H1 (cell line): ENCODE data around the gene DOCK1. TPM values are rescaled to one million over a fixed set of nuclear protein-coding genes. Genes with fewer than 3 reads are reported as not detected.

Experiments used
- CTCF ChIA-PET: fragments of 300-600 bp; sonication (Branson Sonifier 250); formaldehyde crosslinking; loops from one replicate; lab custom pipeline; 2021; ENCODE audit not compliant: partially characterized antibody; lab: Charles Lee
- POLR2A ChIA-PET: fragments of 300-600 bp; sonication (Branson Sonifier 250); formaldehyde crosslinking; loops from one replicate; lab custom pipeline; 2021; ENCODE audit warnings: inconsistent platforms; ENCODE audit not compliant: partially characterized antibody; lab: Charles Lee
- DNase-seq, 2 experiments: peaks; one replicate each; pipeline versions ENCODE4 v3.0.0 to v3.0.0-alpha.2; 2010 to 2022; ENCODE audit warnings: low spot score in 2 of 2, low read depth in 1 of 2, mixed read lengths in 1 of 2
- FAIRE-seq: peaks from 2 replicates; lab custom pipeline; 2011; peaks lifted over from hg19 to GRCh38; lab: Jason Lieb, UNC
- H2AFZ ChIP-seq: 2 replicates; pipeline ENCODE4 v1.8.1; 2012; ENCODE audit warnings: low read length, inconsistent platforms
- H2AK5ac ChIP-seq: 2 replicates; pipeline ENCODE4 v1.6.1; 2013; ENCODE audit warnings: low read depth, low read length
- H2BK120ac ChIP-seq: replicated peaks from 2 replicates; pipeline ENCODE3; 2013; ENCODE audit warnings: low read depth, low read length, inconsistent platforms
- H2BK12ac ChIP-seq: 2 replicates; pipeline ENCODE4 v1.6.1; 2013; ENCODE audit warnings: low read depth, low read length
- H2BK15ac ChIP-seq: 2 replicates; pipeline ENCODE4 v1.6.1; 2013; ENCODE audit warnings: low read length
- H2BK20ac ChIP-seq: 2 replicates; pipeline ENCODE4 v1.6.1; 2013; ENCODE audit warnings: low read length
- H2BK5ac ChIP-seq: 2 replicates; pipeline ENCODE4 v1.6.1; 2013; ENCODE audit warnings: low read depth, low read length
- H3K14ac ChIP-seq: 2 replicates; pipeline ENCODE4 v1.6.1; 2013; ENCODE audit warnings: inconsistent platforms; ENCODE audit not compliant: insufficient read length
- H3K18ac ChIP-seq: 2 replicates; pipeline ENCODE4 v1.6.1; 2013; ENCODE audit warnings: low read length; ENCODE audit errors: extremely low read depth
- H3K23ac ChIP-seq: 2 replicates; pipeline ENCODE4 v1.6.1; 2013; ENCODE audit warnings: inconsistent platforms; ENCODE audit not compliant: insufficient read length
- H3K23me2 ChIP-seq: 2 replicates; pipeline ENCODE4 v1.6.1; 2013; ENCODE audit warnings: low read depth, low read length
- H3K27ac ChIP-seq: 2 replicates; pipeline ENCODE4 v1.6.1; 2011; ENCODE audit warnings: low read depth, low read length, inconsistent platforms
- H3K27me3 ChIP-seq, 4 experiments: replicated peaks in 1 of 4; 1 replicate in 1 of 4; 2 replicates in 3 of 4; pipeline versions ENCODE4 v1.6.1 to v1.8.1; 2011 to 2013; ENCODE audit warnings: low read length in 3 of 4, mild to moderate bottlenecking in 3 of 4, inconsistent platforms in 2 of 4, mixed read lengths in 2 of 4, moderate library complexity in 1 of 4; ENCODE audit not compliant: control insufficient read depth in 3 of 4, insufficient read depth in 3 of 4; ENCODE audit errors: extremely low read depth in 1 of 4
- H3K36me3 ChIP-seq, 4 experiments: 2 replicates each; pipeline versions ENCODE4 v1.6.1 to v1.8.1; 2011 to 2013; ENCODE audit warnings: mild to moderate bottlenecking in 4 of 4, low read length in 3 of 4, moderate library complexity in 2 of 4, control low read depth in 1 of 4, inconsistent platforms in 1 of 4; ENCODE audit not compliant: insufficient read depth in 4 of 4, control insufficient read depth in 2 of 4
- H3K4ac ChIP-seq: replicated peaks from 2 replicates; pipeline ENCODE3; 2013; ENCODE audit warnings: low read length, low read depth, mixed read lengths, inconsistent platforms; ENCODE audit not compliant: insufficient read length
- H3K4me1 ChIP-seq, 4 experiments: replicated peaks in 1 of 4; 1 replicate in 1 of 4; 2 replicates in 3 of 4; pipeline versions ENCODE4 v1.6.1 to v1.8.1; 2011 to 2013; ENCODE audit warnings: low read length in 3 of 4, inconsistent platforms in 2 of 4, mixed read lengths in 1 of 4; ENCODE audit not compliant: insufficient read depth in 4 of 4, control insufficient read depth in 3 of 4
- H3K4me2 ChIP-seq, 2 experiments: 2 replicates each; pipeline versions ENCODE4 v1.6.1 to v1.8.1; 2011 to 2013; ENCODE audit warnings: low read depth in 2 of 2, low read length in 2 of 2, control low read depth in 1 of 2, inconsistent platforms in 1 of 2, mild to moderate bottlenecking in 1 of 2; ENCODE audit not compliant: insufficient read depth in 1 of 2
- H3K4me3 ChIP-seq, 4 experiments: fragments of 200-600, 300-600 bp in 1 of 4; sonication (generic), shearing (Covaris generic), sonication (Bioruptor Twin) in 1 of 4; 2 replicates each; pipeline versions ENCODE4 v1.5.1 to v1.8.1; 2011 to 2016; ENCODE audit warnings: low read length in 4 of 4, low read depth in 3 of 4, control low read depth in 2 of 4, inconsistent platforms in 2 of 4, mild to moderate bottlenecking in 2 of 4, mixed read lengths in 1 of 4, moderate library complexity in 1 of 4; ENCODE audit not compliant: insufficient read depth in 2 of 4; ENCODE audit errors: extremely low read depth in 1 of 4
- H3K56ac ChIP-seq: replicated peaks from 2 replicates; pipeline ENCODE3; 2013; ENCODE audit warnings: low read depth, mild to moderate bottlenecking, mixed read lengths, low read length, inconsistent platforms; ENCODE audit not compliant: insufficient read length
- H3K79me1 ChIP-seq: 2 replicates; pipeline ENCODE4 v1.6.1; 2013; ENCODE audit warnings: low read depth, low read length, control low read depth
- H3K79me2 ChIP-seq, 2 experiments: 2 replicates each; pipeline versions ENCODE4 v1.6.1 to v1.8.1; 2012 to 2013; ENCODE audit warnings: low read length in 2 of 2, mild to moderate bottlenecking in 2 of 2, inconsistent platforms in 1 of 2; ENCODE audit not compliant: insufficient read depth in 2 of 2, control insufficient read depth in 1 of 2
- H3K9ac ChIP-seq, 4 experiments: replicated peaks in 1 of 4; 1 replicate in 1 of 4; 2 replicates in 3 of 4; pipeline versions ENCODE4 v1.6.1 to v1.8.1; 2011 to 2013; ENCODE audit warnings: low read depth in 3 of 4, low read length in 3 of 4, control low read depth in 2 of 4, mild to moderate bottlenecking in 2 of 4, moderate library complexity in 2 of 4, inconsistent platforms in 1 of 4; ENCODE audit errors: extremely low read depth in 1 of 4
- H3K9me3 ChIP-seq, 2 experiments: 2 replicates each; pipeline versions ENCODE4 v1.6.1 to v1.8.1; 2012 to 2013; ENCODE audit warnings: mild to moderate bottlenecking in 2 of 2, moderate library complexity in 2 of 2, control low read depth in 1 of 2, inconsistent platforms in 1 of 2, low read depth in 1 of 2, low read length in 1 of 2, mixed read lengths in 1 of 2; ENCODE audit not compliant: insufficient read depth in 2 of 2
- H4K20me1 ChIP-seq, 2 experiments: replicated peaks in 1 of 2; 2 replicates each; pipeline versions ENCODE3 to v1.8.1; 2011 to 2013; ENCODE audit warnings: inconsistent platforms in 2 of 2, low read length in 2 of 2, mild to moderate bottlenecking in 1 of 2; ENCODE audit not compliant: insufficient read depth in 2 of 2, control insufficient read depth in 1 of 2
- H4K5ac ChIP-seq: 2 replicates; pipeline ENCODE4 v1.6.1; 2013; ENCODE audit warnings: low read length, low read depth, mixed read lengths, inconsistent platforms; ENCODE audit not compliant: insufficient read length
- H4K8ac ChIP-seq: 2 replicates; pipeline ENCODE4 v1.8.0; 2013; ENCODE audit warnings: mild to moderate bottlenecking, moderate library complexity, low read length, inconsistent platforms; ENCODE audit not compliant: insufficient read depth; ENCODE audit errors: extremely low read depth
- H4K91ac ChIP-seq: replicated peaks from 2 replicates; pipeline ENCODE3; 2013; ENCODE audit warnings: low read length, mixed read lengths, inconsistent platforms; ENCODE audit not compliant: insufficient read length
- WGBS, 2 experiments: shearing (Covaris generic) in 1 of 2; methylation state at CpG; one replicate each; pipeline versions ENCODE4 v1.1.6 to v1.1.7; 2013 to 2015; ENCODE audit warnings: low lambda C conversion rate in 2 of 2, mixed read lengths in 2 of 2, inconsistent platforms in 1 of 2, low coverage in 1 of 2, missing lambda C conversion rate in 1 of 2; ENCODE audit not compliant: insufficient replicate concordance in 2 of 2, insufficient coverage in 1 of 2, insufficient read length in 1 of 2; ENCODE audit errors: extremely low coverage in 1 of 2, missing lambda C conversion rate in 1 of 2; 5-methylcytosine and 5-hydroxymethylcytosine counted together
- polyA plus RNA-seq, 7 experiments: library from polyadenylated mRNA; depleted of rRNA in 3 of 7; stranded (reverse) in 5 of 7; unstranded in 2 of 7; fragments of >200 nt in 5 of 7; fragments of 200-250 nt in 2 of 7; gene quantifications; 1 replicate in 5 of 7; 2 replicates in 1 of 7; 4 replicates in 1 of 7; pipeline versions ENCODE4 v1.2.1 to v1.2.3, GENCODE V29; 2011 to 2013; ENCODE audit warnings: missing spikeins in 2 of 7, mixed read lengths in 2 of 7
- total RNA-seq: library from RNA; stranded (reverse); fragmentation: NEBNext Ultra II Directional; extraction: Animal tissue kit (Norgen Biotek cat#: 25700); gene quantifications from 2 replicates; pipeline ENCODE4 v1.2.1, GENCODE V29; 2021

The DOCK1 gene
- total and polyA plus RNA-seq, 2 of the 8 experiments (the other 6 are each of a cell fraction or from before 2014, with no cell fraction given): 11.6 to 53.0 TPM

GRCh38 chr10:127368929-127369328, 463.7 kb downstream of the DOCK1 start:
- no peak overlapping the region for H3K23ac ChIP-seq
- H4K20me1 ChIP-seq: no peaks in the 10 kb centered on the region
- H3K14ac ChIP-seq: no peak overlapping the region
- POLR2A ChIA-PET: no interaction called here
- no peak overlapping the region for H2AFZ ChIP-seq
- no peak overlapping the region for H2BK20ac ChIP-seq
- no peak overlapping the region for H3K9ac ChIP-seq
- no peak overlapping the region for H3K4me2 ChIP-seq
- H3K4me1 ChIP-seq: no peaks in the 10 kb centered on the region
- WGBS, 2 experiments: 94% methylated on average over 4 of the region's 4 CpGs; no CpG with 5 or more reads in 1 of the 2 experiments
- CTCF ChIA-PET: interaction anchor here (1.0 to 1.4 kb wide), 2 partner anchors 11 to 12 kb away, joined by 3 to 4 read pairs; no protein-coding TSS in a partner anchor
- no peak for FAIRE-seq
- H2AK5ac ChIP-seq: no peak overlapping the region
- no peak overlapping the region for H2BK5ac ChIP-seq
- H3K56ac ChIP-seq: no peak overlapping the region
- H3K79me2 ChIP-seq: no peaks in the 10 kb centered on the region
- H2BK15ac ChIP-seq: no peak overlapping the region
- no peak overlapping the region for H4K5ac ChIP-seq
- no peak overlapping the region for H3K4ac ChIP-seq
- no peaks in the 10 kb centered on the region for H3K79me1 ChIP-seq
- H3K9me3 ChIP-seq: no peaks in the 10 kb centered on the region
- no peak overlapping the region for H3K18ac ChIP-seq
- H3K4me3 ChIP-seq: no peak overlapping the region
- no peak overlapping the region for H2BK120ac ChIP-seq
- no peak overlapping the region for H3K27ac ChIP-seq
- no peaks in the 10 kb centered on the region for H3K27me3 ChIP-seq
- DNase-seq: no peak
- H2BK12ac ChIP-seq: no peak overlapping the region
- H4K8ac ChIP-seq: no peak overlapping the region
- no peaks in the 10 kb centered on the region for H3K23me2 ChIP-seq
- H4K91ac ChIP-seq: no peak overlapping the region
- H3K36me3 ChIP-seq: peaks cover 0 to under 1% (median 0%) of the 10 kb centered on the region in 4 experiments; a peak in 3 of 8 replicates
